SKM-1 treated with dmso at 0.1 percent for 144 hours (cell line): Measurements from ENCODE around the gene GSTP1.
A peak's percentile ranks its signal among the peaks of the same experiment; 100 is the strongest.
"Not testable (repeated sequence)": the region's sequence is repeated elsewhere in the genome, so short reads cannot be mapped to it uniquely, and the experiment has no call there.

Experiments
- DNase-seq: peaks from one replicate; lab custom pipeline; 2025; ENCODE audit not compliant: unreplicated experiment; lab: John Stamatoyannopoulos, UW

GSTP1 gene

GRCh38 chr11:67562963-67563704 is 20.5 kb upstream of the GSTP1 start:
- DNase-seq: no peak

DNA sequence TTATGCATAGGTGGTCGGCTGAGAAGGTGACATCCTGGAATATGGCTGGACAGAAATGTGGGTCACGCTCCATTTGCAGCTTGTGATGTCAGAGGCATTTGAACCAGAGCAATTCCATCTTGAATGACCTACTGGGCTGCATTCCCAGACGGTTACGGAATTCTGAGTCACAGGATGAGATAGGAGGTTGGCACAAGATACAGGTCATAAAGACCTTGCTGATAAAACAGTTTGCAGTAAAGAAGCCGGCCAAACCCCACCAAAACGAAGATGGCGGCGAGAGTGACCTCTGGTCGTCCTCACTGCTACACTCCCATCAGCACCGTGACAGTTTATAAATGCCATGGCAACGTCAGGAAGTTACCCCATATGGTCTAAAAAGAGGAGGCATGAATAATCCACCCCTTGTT is 19.9 kb upstream of the GSTP1 start:
- DNase-seq: not testable (repeated sequence)

GRCh38 chr11:67564230-67564629 is 19.4 kb upstream of the GSTP1 start:
- no peak for DNase-seq

DNA sequence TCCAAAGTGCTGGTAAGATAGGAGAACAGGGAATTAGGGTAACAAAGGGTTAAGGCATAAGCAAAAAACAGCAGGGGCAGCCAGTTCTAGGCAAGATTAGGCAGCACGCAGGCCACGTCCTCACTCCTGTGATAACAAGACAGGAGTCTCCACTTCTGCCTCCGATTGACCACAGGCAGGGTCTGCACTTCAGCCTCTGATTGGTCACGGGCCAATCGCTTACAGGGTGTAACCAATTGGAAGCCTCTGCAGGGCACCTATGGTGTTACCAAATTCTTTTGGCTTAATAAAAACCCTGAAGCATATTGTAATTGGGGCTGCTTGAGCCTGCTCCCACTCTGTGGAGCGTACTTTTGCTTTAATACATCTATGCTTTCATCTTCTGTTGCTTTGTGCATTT is 12.2 kb upstream of the GSTP1 start:
- no peak for DNase-seq

- DNase-seq: no peak
These were observed 11.3 kb upstream of the GSTP1 start for GRCh38 chr11:67572305-67572704.

DNA sequence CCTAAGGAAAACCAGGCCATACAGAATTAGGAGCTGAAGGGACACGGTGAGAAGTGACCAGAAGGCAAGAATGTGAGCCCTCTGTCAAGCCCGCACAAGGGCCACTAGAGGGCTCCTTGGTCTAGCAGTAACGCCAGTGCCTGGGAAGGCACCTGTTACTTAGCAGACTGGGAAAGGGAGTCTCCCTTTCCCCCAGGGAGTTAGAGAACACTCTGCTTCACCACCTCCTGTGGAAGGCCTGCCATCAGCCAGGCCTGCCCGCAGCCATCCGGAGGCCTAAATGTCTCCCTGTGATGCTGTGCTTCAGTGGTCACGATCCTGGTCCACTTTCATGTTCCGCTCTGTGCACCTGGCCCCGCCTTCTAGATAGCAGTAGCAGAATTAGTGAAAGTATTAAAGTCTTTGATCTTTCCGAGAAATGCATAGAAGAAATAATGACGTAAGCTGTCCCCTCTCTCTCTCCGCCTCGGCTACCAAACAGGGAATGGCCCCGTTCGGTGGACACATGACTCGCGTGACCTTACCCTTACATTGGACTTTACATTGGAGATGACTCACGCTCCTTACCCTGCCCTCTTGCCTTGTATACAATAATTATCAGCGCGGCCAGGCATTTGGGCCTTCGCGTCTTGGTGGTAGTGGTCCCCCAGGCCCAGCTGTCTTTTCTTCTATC is 10.7 kb upstream of the GSTP1 start:
- DNase-seq: peak; percentile 33

DNA sequence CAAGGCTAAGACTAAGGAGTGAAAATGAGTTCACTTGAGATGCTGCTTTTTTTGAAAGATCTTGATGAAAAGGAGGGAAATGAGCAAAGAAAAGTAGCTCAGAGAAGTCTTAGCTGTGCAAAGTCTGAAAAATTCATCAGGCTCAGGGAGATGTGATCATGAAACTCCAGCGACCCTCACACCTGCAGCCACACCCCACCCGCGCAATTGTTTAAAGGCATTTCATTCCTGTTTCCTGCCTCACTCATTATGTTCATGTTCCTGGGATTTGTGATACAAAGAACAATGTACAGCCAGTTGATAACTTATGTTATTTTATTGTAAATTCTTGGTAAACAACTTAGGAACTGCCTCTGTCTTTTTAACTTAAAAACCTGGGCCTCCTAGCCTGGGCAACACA is 8.7 kb upstream of the GSTP1 start:
- DNase-seq: no peak

GRCh38 chr11:67576735-67577475 is 6.7 kb upstream of the GSTP1 start:
- DNase-seq: no peak

- DNase-seq: no peak
These were observed 5.7 kb upstream of the GSTP1 start for GRCh38 chr11:67577951-67578350.

- no peak for DNase-seq
These were observed 2.1 kb upstream of the GSTP1 start for GRCh38 chr11:67581469-67581868.

GRCh38 chr11:67582011-67582410 is 1.6 kb upstream of the GSTP1 start:
- DNase-seq: no peak

DNA sequence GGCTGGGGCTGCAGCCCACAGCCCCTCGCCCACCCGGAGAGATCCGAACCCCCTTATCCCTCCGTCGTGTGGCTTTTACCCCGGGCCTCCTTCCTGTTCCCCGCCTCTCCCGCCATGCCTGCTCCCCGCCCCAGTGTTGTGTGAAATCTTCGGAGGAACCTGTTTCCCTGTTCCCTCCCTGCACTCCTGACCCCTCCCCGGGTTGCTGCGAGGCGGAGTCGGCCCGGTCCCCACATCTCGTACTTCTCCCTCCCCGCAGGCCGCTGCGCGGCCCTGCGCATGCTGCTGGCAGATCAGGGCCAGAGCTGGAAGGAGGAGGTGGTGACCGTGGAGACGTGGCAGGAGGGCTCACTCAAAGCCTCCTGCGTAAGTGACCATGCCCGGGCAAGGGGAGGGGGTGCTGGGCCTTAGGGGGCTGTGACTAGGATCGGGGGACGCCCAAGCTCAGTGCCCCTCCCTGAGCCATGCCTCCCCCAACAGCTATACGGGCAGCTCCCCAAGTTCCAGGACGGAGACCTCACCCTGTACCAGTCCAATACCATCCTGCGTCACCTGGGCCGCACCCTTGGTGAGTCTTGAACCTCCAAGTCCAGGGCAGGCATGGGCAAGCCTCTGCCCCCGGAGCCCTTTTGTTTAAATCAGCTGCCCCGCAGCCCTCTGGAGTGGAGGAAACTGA is 731 bp downstream of the GSTP1 start:
- DNase-seq: peak; percentile 42

DNA sequence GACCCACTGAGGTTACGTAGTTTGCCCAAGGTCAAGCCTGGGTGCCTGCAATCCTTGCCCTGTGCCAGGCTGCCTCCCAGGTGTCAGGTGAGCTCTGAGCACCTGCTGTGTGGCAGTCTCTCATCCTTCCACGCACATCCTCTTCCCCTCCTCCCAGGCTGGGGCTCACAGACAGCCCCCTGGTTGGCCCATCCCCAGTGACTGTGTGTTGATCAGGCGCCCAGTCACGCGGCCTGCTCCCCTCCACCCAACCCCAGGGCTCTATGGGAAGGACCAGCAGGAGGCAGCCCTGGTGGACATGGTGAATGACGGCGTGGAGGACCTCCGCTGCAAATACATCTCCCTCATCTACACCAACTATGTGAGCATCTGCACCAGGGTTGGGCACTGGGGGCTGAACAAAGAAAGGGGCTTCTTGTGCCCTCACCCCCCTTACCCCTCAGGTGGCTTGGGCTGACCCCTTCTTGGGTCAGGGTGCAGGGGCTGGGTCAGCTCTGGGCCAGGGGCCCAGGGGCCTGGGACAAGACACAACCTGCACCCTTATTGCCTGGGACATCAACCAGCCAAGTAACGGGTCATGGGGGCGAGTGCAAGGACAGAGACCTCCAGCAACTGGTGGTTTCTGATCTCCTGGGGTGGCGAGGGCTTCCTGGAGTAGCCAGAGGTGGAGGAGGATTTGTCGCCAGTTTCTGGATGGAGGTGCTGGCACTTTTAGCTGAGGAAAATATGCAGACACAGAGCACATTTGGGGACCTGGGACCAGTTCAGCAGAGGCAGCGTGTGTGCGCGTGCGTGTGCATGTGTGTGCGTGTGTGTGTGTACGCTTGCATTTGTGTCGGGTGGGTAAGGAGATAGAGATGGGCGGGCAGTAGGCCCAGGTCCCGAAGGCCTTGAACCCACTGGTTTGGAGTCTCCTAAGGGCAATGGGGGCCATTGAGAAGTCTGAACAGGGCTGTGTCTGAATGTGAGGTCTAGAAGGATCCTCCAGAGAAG is 1.6 kb downstream of the GSTP1 start:
- no peak for DNase-seq

DNA sequence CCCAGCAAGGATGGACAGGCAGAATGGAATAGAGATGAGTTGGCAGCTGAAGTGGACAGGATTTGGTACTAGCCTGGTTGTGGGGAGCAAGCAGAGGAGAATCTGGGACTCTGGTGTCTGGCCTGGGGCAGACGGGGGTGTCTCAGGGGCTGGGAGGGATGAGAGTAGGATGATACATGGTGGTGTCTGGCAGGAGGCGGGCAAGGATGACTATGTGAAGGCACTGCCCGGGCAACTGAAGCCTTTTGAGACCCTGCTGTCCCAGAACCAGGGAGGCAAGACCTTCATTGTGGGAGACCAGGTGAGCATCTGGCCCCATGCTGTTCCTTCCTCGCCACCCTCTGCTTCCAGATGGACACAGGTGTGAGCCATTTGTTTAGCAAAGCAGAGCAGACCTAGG is 2.3 kb downstream of the GSTP1 start:
- DNase-seq: no peak

DNA sequence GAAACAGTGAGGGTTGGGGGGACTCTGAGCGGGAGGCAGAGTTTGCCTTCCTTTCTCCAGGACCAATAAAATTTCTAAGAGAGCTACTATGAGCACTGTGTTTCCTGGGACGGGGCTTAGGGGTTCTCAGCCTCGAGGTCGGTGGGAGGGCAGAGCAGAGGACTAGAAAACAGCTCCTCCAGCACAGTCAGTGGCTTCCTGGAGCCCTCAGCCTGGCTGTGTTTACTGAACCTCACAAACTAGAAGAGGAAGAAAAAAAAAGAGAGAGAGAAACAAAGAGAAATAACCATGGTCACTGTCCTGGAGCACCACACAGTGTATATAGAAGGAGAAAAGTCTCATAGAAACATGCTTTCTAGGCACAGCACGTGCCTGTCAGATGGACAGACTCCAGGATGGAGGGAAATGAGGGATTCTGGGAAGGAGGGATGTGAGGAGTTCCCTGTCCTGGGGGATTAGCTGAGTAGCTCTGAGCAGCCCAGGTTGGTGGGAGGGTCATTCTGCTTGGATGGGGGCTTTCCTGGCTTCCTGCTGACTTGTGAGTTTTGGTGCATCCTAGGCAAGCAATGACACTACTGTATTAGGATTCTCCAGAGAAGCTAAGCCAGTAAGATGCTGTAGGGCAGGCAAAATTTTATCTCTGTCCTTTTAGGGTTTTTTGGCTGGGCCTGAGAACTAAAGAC is 3.1 kb downstream of the GSTP1 start:
- no peak for DNase-seq

DNA sequence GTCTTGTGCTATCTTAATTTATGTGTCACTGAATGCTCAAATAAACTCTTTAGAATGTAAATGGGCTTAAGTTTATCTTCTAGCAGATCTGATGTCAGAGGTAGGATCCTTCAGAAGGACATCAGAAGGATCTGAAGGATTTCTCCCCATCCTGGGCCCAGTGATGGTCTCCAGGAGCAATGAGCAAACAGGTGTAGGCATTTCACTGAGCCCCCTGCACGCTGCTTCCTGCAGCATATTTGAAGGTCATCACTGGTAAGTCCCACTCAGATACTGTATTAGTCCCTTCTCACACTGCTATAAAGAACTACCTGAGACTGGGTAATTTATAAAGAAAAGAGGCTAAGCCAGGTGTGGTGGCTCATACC is 4.5 kb downstream of the GSTP1 start:
- no peak for DNase-seq

- not testable (repeated sequence) for DNase-seq
These were observed 5.3 kb downstream of the GSTP1 start for GRCh38 chr11:67588899-67589415.

GRCh38 chr11:67592880-67593564 is 9.4 kb downstream of the GSTP1 start:
- no peak for DNase-seq

- no peak for DNase-seq
These were observed 9.9 kb downstream of the GSTP1 start for GRCh38 chr11:67593565-67593905.
